Activated CD8-positive, alpha-beta memory T cell treated with anti-CD3 and anti-CD28 coated beads, Interleukin-2, amount 50 U/mL, for 24 hours (primary cell): ENCODE measurements around the gene AUTS2.

Experiments
- DNase-seq: peaks from one replicate; pipeline ENCODE4 v3.0.0-alpha.2; 2020; ENCODE audit errors: extremely low read depth

AUTS2 gene

DNA sequence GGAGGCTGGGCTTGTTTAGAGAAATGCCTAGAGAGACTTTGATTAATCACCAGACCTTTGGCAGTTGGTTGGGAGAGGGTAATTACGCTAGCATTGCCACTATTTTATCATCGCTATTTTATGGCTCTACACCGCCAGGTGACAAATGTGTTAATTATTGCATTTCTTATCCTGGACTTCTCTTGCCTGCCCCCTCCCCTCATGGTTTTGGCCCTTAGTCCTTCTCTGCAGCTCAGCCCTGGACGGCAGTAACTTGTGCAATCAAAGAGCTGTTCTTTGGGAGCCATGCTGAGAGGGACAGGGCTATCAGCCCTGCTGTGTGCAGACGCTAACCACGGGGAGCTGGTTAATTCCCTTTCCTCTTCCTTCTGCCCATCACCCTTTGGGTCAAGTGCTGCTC is 585.0 kb downstream of the AUTS2 start:
- DNase-seq: no peak

DNA sequence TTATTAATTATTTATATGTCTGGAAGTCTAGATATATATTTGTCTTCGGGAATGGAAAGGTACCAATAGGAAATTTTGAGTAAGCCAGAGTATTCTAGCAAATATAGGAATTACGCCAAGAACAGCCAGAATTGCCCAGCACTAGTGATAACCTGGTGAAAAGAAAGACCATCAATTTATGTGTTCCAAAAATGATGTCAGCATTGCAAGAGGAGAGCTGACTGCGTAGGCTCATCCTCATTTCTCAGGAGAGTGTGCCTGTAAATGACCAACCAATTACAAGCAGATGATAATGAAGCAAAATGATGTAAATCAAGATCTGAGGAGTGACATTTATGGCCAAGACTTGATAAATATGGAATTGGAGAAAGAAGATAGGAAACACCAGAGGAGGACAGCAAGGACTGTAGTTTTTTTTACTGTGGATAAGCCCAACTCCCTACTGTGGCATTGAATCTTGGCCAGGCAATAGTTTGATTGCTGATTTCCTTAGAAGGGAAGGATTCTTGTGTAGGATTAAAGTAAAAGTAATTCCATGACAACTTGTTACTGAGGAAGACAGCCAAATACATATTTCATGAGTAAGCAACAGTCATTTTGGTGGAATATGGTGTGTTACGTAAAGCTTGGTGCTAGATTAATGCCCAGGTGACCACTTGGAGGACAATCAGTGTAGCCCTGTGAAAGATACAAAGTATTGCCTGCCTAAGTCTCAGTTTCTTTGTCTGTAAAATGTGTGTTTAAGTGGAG is 590.8 kb downstream of the AUTS2 start:
- DNase-seq: no peak

DNA sequence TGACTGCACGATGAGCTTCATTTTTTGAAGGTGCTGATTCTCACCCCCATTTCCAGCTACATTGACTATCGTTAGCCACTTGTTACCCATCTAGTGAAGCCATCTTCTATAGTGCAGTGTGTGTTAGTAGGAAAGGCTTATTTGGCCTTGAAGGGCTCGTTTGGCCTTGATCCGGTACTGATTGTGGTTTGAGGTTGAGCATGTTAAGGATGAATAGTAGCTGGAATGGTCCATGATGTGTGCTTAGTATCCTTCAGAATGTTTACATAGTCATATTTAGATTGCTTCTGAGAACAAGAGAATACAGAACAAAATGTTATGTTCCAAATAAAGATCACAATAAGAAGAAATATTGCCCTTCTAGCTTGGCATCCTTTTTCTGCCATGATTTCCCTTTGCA is 591.5 kb downstream of the AUTS2 start:
- DNase-seq: no peak

DNA sequence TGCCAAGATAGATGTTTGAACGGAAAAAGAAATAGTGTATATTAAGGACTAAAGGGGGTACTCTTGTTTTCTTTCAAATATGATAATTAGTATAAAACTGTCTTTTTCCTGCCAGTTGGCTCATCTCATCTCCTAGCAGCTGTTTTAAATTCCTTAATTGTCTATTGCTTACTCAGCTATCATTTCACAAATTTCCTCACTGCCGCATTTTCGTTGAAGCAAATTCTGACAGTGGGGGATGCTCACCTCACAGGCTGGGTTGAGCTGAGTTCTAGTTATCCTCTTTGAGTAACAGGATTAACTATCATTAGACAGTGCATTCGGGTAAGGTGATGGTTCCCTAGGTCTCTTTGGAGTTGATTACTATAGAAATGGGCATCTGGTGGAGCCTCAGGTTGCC is 592.0 kb downstream of the AUTS2 start:
- no peak for DNase-seq

DNA sequence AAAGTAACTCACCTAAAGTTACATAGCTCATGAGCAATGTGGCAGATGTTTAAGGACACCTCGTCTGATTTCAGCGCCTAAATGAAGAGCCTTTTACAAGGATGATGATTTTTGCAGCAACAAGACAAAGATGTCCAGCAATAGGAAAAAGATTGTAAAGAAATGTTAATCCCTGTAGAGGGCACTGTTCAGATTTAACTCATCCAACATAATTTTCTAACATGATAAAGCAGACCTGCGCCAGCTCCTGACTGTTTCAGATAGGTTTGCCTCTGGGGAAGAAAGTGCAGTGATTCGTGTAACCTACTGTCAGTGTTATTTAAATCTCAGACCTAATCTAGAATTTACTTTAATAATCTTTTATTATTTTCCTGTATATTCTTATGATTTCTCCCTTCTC is 595.2 kb downstream of the AUTS2 start:
- DNase-seq: no peak

DNA sequence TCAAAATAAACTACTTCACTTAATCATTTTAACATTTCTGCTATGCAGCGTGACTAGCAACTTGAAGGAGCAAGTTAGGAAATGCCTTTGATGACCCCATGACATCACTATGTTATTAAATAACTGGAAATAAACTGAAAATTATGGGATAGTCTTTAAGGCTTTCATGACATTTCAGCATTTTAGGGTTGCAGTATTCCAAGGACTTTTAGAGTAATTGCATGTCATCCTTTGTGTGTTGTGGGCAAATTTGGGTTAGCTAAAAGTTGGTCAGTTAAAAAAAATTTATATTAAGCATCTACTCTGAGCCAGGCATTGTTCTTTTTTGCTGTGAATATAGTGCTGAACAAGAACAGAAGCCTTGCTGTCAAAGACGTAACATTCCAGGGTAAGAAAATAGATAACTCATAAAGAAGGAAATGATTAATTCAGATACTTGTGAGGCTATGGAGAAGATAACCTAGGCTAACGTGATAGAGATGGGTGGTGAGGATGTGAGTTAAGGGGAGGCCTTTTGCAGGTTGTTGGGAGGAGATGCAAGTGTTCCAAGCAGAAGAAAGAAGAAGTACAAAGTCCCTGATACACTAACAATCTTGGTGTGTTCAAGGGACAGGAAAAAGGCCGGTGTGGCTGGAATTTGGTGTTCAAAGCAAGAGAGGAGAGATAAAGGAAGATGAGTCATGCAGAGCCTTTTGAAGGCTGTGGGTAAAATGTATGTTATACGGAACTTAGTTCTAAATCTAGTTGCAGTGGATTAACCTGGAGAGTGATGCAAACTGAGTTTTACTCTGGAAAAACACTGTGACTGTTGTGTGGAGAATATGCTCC is 610.2 kb downstream of the AUTS2 start:
- DNase-seq: no peak

DNA sequence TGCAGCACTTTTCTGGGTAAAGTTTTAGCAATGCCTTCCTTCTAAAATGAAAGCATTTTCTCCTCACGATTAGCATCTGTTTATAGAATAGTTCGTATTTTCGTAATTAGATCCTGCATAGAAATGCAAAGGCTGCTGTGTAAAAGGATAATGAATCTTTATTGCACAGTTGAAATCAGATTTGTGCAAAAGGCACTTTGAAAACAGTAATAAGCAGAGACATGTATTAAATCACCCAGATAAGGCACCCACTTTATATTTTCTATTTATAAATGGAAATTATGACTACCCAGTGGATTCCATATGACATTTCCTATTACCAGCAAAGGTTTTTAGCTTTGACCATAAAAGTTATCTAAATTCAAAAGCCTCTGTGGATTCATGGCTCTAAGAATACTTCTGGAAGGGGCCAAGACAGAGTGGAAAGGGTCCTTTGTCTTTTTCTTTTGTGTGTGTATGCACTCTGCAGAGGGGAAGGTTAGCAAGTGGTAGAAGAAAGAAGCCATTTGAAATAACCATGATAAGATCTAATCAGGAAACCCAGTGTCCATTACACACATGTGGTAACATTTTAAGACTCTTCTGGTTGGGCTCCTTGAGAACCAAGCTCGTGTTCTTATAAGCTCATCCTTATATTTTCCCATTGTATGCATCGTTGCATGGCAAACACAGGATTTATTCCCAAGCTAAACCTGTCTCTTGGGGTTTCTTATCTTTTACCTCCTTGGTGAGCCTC is 612.1 kb downstream of the AUTS2 start:
- DNase-seq: no peak

DNA sequence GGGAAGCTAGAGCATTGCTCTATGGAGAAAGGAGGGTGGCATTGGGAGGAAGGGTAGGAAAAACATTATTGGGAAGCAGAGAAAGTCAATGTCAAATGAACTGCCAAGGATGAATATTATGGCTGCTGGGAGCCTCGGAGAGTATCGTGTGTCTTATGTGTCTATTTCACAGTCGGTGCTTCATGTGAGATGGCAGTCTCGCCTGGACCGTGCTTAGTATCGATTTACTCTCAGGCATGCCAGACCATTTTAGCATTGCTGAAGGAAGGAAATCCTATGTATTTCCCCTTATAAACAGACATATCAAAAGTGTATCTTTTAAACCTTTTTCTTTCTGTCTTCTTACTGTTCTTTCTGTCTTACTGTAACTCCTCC is 612.6 kb downstream of the AUTS2 start:
- no peak for DNase-seq

DNA sequence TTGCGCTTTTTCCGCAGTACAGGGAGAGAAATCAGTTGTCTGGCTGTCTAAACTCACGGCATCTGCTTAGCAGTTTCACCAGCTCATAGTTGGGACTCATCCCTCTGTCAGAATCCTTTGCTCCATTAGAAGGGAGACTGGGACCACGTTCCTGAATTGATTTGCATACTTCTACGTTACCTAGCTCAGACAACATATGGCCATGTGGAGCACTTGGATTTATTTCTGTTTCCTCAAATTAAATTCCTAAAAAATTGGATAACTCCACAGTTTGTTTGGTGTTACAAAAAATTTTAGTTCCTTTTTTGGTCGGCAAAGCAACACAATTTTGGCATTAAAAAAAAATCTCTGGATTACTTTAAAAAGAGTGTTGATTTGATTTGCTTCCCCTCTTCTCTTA is 614.0 kb downstream of the AUTS2 start:
- DNase-seq: no peak

DNA sequence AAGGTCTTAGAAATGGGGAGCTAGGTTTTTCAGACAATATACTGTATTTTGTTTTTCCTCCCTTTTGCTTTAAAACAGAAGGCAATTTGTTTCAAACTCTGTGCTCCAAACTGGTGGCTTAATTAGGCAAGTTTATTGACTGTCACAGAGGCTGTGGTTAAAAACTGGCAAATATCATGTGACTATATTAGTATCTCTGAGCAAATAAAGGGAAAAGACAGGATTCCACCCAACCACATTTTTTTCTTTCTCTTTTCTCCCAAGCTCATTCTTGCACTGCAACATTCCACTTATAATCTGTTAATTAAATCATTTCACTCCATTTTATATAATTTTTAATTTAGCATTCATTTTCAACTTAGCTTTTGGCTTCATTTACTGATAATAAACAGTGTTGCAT is 615.8 kb downstream of the AUTS2 start:
- no peak for DNase-seq

DNA sequence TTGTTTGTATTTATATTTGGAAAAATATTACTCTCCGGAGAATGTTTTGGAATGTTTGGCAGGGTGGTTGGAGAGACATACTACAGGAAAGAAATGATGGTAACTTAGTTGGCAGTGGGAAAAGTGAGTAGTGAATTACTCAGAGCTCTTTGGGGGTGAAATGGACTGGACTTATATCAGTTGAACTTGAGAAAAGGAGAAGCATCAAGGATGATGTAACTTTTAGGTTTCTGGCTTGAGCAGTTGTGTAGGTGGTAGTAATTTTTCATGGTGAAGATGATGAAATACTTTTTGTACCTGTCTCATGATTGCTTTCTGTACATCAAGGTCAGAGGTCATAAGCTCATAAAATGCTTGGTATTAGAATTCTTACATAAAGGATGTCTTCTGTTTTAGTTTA is 617.2 kb downstream of the AUTS2 start:
- DNase-seq: no peak

DNA sequence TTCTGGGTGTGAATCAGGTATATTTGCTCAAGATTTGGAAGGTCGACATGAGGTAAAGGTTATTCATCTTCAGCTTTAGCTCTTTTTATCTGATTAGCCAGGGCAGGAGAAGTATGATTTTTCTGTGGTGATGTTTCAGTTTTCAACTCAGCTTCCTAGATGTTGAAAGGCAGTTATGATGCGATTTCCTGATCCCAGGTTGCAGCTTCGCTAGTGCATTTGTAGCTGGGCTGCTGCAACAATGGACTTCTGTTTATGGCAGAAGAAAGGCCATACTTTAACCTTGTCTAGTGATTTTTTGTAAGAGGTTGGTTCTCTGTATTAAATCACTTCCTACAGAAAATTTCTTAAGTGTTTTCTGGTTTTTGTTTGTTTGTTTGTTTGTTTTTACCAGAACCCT is 619.3 kb downstream of the AUTS2 start:
- no peak for DNase-seq

DNA sequence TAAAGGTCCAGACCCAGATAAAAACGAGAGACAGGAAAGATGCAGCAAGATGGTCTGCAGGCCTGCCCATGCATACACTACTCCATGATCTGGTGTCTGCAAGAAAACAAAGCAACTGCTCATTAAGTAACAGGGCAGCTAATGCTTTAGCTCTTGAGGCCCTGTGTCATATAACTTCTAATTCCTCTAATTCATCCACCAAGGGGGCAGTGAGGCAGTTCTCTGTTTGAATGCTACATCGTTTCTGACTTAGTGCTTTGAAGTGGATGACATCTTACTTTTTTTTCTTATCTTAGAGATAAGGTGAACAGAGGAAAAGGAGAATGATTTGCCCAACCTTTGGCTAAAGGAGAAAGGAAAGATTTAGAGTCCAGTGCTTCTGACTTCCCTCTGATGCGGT is 619.7 kb downstream of the AUTS2 start:
- no peak for DNase-seq

DNA sequence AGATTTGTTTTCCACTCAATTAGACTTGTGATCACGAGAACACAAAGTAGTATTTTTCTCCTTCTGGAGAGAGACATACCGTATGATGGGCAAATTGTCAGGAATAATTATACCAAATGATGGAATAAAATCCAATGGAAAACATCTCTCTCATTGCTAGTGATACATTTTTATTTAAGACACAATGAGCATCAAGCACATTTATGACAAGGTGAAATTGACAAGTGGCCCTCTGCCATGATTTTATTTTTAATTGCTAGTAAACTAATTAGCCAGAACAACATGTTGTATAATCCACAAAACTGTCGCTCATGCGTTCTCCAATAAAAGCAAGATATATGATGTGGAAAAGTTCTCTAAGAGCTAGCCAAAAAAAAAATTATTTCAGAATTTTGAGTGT is 620.8 kb downstream of the AUTS2 start:
- DNase-seq: no peak

DNA sequence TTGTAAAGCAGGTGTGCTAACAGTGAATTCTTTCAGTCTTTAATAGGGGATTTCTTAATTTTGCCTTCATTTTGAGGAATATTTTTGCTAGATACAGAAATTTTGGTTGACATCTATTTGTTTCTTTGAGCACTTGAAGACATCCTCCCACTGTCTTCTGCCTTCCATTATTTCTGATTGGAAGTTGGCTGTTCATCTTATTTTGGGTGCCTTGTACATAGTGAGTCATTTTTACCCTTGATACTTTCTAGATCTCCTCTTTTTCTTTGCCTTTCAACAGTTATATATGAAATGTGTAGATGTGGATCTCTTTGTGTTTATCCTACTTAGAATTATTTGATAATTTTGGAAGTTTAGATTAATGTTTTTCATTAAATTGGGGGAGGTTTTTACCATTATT is 631.0 kb downstream of the AUTS2 start:
- no peak for DNase-seq

DNA sequence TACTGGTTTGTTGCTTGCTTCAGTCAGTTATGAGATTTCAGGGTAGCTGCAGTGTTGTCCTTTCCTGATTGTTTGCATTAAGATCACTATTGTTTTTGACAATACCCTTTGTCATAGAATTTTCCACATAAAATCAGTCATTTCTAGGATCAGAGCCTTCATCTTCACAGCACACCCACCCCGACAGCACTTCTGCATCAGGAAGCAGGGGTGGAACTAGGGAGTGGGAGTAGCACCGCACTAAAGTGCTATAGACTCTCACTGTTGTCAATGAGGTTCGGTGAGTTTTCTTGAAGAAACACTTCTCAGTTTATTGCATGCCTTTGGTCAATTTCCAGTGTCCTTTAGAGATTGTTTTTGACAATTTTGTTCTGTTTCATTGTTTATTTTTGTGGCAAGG is 632.5 kb downstream of the AUTS2 start:
- DNase-seq: no peak

DNA sequence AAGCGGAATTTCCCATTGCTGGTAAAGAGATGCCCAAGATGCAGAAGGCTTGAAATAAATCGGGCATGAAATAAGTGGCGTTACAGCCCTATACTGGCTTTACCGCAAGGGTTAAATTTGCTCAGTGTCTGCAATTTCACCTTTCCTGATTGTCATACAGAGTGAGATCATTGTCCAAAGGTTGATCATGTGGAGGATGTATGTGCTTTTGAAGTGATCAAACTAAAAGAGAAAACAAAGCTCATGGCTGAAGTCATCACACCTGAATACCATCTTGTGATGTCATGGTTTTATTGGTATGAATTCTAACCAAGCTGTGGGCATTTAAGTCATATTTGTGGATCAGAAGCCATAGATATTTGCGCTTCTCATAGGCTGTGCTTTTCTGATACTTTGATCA is 635.5 kb downstream of the AUTS2 start:
- no peak for DNase-seq

DNA sequence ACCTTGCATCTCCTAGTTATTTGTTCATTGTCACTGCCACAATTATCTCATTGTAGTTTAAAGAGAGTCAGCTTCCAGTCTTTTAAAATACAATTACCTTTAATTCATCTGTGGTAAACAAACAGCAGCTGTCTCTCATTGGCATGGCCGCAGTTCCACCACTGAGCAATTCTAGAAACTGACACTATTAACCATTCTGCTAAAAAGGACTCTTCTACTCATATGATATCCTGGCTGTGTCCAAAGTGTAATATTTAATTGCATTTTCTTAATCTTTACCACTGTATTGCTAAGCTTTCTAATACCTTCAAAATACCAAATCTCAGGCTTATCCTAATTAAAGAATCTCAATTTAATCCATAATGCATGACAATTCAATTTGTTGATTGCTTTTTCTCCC is 639.0 kb downstream of the AUTS2 start:
- DNase-seq: no peak

DNA sequence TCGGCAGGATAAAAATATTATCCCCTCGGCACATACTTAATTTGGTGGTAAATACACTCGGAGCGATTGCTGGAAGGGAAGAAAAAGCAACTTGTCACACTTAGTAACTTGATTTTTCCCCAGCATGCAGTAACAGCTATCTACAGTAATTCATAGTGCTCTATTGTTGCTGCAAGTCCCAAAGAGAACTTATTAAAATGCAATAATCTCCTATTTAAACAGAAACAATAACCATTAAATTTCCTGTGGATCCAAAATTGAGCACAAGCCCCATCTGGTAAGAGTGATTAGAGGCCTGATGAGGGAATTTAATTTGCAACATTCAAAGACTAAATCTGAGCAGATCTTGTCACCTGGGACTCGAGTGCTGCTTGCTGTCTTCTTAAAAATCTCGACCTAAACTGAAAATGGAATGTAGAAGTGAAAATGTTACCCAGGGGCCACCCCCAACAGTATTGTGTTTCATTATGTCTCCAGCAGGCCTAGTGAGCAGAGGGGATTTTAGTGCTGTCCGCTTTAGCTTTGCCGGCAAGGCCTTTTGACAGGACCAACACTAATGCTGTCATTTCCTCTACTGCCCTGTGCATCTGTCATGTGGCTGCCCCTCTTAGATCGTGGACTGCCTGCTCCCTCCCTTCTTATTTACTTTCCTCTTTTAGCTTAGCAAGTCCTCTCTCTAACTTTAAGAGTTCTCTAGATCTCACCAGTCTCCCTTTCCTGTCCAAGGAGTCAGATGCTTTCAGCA is 639.7 kb downstream of the AUTS2 start:
- no peak for DNase-seq

DNA sequence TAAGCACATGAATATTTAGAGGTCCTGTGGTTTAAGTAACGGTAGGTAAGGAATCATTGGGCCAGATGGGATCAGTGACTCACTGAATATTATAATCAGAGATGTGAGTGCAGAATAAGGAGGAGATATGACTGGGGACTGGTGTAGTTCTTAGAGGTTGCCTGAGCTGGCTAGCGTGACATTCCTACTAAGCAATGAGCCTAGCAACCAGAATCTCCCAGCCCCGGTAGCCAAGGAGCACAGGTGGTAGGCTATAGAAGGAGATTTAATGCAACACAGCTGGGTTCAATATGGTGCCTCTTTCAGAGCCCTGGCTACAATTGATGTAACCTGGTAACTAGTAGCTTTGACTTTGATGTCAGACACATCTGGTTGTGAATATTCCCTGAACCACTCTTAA is 641.6 kb downstream of the AUTS2 start:
- no peak for DNase-seq

DNA sequence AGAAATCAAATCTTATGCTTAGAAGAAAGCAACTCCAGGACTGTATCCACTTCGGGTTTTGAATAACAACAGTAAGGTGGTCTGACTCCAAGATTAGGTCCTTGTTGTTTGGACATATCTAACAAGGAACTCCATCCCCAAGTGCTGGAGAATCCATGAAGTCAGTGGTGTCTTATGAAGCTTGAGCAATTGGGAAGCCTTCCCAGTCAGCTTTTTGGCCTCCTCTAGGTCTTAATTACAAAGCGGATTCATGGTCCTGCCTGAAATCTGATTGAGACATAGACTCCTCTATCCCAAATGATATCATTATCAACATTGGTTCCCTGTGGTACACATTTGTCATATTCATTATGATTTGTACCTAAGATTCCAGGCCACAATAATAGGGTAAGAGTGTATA is 642.6 kb downstream of the AUTS2 start:
- no peak for DNase-seq

DNA sequence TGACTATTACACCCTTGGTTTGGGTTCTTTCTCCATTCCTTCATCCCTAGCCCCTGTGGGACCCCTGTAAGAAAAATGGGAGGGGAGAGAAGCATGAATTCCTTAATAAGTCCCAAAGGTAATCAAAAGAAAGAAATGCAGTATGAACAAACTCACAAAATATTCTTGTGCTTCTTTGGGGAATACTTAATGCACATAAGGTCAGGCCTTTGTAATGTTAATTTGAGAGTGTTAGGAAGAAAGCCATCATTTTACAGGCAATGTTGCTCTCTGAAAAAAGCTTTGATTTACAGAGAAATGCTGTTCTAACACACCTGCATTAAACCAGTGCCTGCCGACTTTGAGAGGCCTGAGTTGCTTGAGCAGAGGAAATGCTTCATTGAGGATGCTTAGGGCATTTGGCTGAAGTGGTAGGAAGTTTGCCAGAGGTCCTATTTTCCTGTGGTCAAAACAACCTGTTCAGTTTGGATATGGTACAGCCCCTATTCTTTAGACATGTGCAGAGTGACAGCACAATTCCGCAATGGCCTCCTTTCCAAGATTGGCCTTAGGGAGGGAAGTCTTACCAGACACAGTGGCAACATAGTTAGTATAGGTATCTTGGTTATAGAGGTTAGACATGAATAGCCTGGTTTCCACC is 643.4 kb downstream of the AUTS2 start:
- no peak for DNase-seq
